HepG2 (cell line): ENCODE results near the gene RIPK3. TPM values are rescaled to one million over a fixed set of nuclear protein-coding genes. Genes with fewer than 3 reads are reported as not detected.
A peak's percentile ranks its signal among the peaks of the same experiment; 100 is the strongest.

Experiments
- DPF2 ChIP-seq: sonication (generic); formaldehyde crosslinking; IDR thresholded peaks from 2 replicates; pipeline ENCODE4 v1.4.0; 2020; ENCODE audit warnings: mild to moderate bottlenecking, low read depth, missing genetic modification reagents, borderline replicate concordance
- DZIP1 ChIP-seq: sonication (generic); formaldehyde crosslinking; IDR thresholded peaks from 2 replicates; pipeline ENCODE4 v1.5.0; 2020; ENCODE audit warnings: mild to moderate bottlenecking, missing genetic modification reagents
- MTA1 ChIP-seq: sonication (generic); formaldehyde crosslinking; IDR thresholded peaks from 2 replicates; pipeline ENCODE4 v1.4.0; 2020; ENCODE audit warnings: missing genetic modification reagents, mild to moderate bottlenecking, borderline replicate concordance
- NFYB ChIP-seq: sonication (generic); formaldehyde crosslinking; IDR thresholded peaks from 2 replicates; pipeline ENCODE4 v1.4.0; 2020; ENCODE audit warnings: missing genetic modification reagents
- NRL ChIP-seq: sonication (generic); formaldehyde crosslinking; IDR thresholded peaks from 2 replicates; pipeline ENCODE4 v1.5.0; 2020; ENCODE audit warnings: missing genetic modification reagents, mild to moderate bottlenecking, moderate library complexity, borderline replicate concordance
- ZFP41 ChIP-seq: sonication (generic); formaldehyde crosslinking; IDR thresholded peaks from 2 replicates; pipeline ENCODE4 v1.4.0; 2020; ENCODE audit warnings: mild to moderate bottlenecking, missing genetic modification reagents, borderline replicate concordance
- ZNF407 ChIP-seq: sonication (generic); formaldehyde crosslinking; IDR thresholded peaks from one replicate; pipeline ENCODE4 v1.5.1; 2020; ENCODE audit warnings: mild to moderate bottlenecking, missing genetic modification reagents; ENCODE audit errors: not compliant biosample characterization
- ZNF556 ChIP-seq: sonication (generic); formaldehyde crosslinking; IDR thresholded peaks from 2 replicates; pipeline ENCODE4 v1.4.0; 2020; ENCODE audit warnings: mild to moderate bottlenecking, missing genetic modification reagents, borderline replicate concordance
- ZNF724P ChIP-seq: sonication (generic); formaldehyde crosslinking; IDR thresholded peaks from 2 replicates; pipeline ENCODE4 v1.8.0; 2022; ENCODE audit warnings: missing genetic modification reagents, borderline replicate concordance
- polyA plus RNA-seq, 8 experiments: library from polyadenylated mRNA; depleted of rRNA in 3 of 8; stranded (reverse) in 7 of 8; unstranded in 1 of 8; fragments of >200 nt; fragmentation: Illumina TruSeq in 4 of 8; extraction: Trizol in 4 of 8; gene quantifications; 2 replicates each; pipeline versions ENCODE4 v1.2.1 to v1.2.3, GENCODE V29; 2011 to 2016; ENCODE audit warnings: low read depth in 4 of 8, missing spikeins in 1 of 8, mixed read lengths in 1 of 8; ENCODE audit not compliant: insufficient read depth in 1 of 8
- total RNA-seq, 5 experiments: library from RNA; depleted of rRNA; stranded (reverse); fragments of >200 nt; fragmentation: Illumina TruSeq; extraction: Trizol; gene quantifications; 2 replicates each; pipeline ENCODE4 v1.2.3, GENCODE V29; 2016; ENCODE audit warnings: low read depth in 1 of 5
- TF ChIP-seq, protein P1 (sequence below): sonication (generic); formaldehyde crosslinking; conservative IDR thresholded peaks from 2 replicates; pipeline ENCODE4 v1.4.0; 2020; ENCODE audit warnings: mild to moderate bottlenecking, missing genetic modification reagents, moderate library complexity
- TF ChIP-seq, protein P2 (sequence below): sonication (generic); formaldehyde crosslinking; IDR thresholded peaks from 2 replicates; pipeline ENCODE4 v1.5.1; 2020; ENCODE audit warnings: missing genetic modification reagents, mild to moderate bottlenecking, borderline replicate concordance

The RIPK3 gene
- total and polyA plus RNA-seq, 2 of the 13 experiments (the other 11 are each of a cell fraction or from before 2014, with no cell fraction given): not detected

- TF ChIP-seq ZNF556 (CRISPR knock-in tag) (0 out of 2 replicates have a peak, but pooled peaks have one; percentile 11), NFYB (CRISPR knock-in tag) (no peak), MTA1 (CRISPR knock-in tag) (0 out of 2 replicates have a peak, but pooled peaks have one; percentile 18), NRL (CRISPR knock-in tag) (peak; percentile 25; the same call in 1 of the 2 replicates), ZFP41 (CRISPR knock-in tag) (no peak; the same call in 1 of the 2 replicates), DPF2 (CRISPR knock-in tag) (no peak), DZIP1 (0 out of 2 replicates have a peak, but pooled peaks have one; percentile 54), ZNF407 (CRISPR knock-in tag) (peak; percentile 51), ZNF724P (CRISPR knock-in tag) (0 out of 2 replicates have a peak, but pooled peaks have one; percentile 60)
- TF ChIP-seq, protein P1, sequence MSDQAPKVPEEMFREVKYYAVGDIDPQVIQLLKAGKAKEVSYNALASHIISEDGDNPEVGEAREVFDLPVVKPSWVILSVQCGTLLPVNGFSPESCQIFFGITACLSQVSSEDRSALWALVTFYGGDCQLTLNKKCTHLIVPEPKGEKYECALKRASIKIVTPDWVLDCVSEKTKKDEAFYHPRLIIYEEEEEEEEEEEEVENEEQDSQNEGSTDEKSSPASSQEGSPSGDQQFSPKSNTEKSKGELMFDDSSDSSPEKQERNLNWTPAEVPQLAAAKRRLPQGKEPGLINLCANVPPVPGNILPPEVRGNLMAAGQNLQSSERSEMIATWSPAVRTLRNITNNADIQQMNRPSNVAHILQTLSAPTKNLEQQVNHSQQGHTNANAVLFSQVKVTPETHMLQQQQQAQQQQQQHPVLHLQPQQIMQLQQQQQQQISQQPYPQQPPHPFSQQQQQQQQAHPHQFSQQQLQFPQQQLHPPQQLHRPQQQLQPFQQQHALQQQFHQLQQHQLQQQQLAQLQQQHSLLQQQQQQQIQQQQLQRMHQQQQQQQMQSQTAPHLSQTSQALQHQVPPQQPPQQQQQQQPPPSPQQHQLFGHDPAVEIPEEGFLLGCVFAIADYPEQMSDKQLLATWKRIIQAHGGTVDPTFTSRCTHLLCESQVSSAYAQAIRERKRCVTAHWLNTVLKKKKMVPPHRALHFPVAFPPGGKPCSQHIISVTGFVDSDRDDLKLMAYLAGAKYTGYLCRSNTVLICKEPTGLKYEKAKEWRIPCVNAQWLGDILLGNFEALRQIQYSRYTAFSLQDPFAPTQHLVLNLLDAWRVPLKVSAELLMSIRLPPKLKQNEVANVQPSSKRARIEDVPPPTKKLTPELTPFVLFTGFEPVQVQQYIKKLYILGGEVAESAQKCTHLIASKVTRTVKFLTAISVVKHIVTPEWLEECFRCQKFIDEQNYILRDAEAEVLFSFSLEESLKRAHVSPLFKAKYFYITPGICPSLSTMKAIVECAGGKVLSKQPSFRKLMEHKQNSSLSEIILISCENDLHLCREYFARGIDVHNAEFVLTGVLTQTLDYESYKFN (CRISPR knock-in tag): 0 out of 2 replicates have a peak, but pooled peaks have one; percentile 30
- TF ChIP-seq, protein P2, sequence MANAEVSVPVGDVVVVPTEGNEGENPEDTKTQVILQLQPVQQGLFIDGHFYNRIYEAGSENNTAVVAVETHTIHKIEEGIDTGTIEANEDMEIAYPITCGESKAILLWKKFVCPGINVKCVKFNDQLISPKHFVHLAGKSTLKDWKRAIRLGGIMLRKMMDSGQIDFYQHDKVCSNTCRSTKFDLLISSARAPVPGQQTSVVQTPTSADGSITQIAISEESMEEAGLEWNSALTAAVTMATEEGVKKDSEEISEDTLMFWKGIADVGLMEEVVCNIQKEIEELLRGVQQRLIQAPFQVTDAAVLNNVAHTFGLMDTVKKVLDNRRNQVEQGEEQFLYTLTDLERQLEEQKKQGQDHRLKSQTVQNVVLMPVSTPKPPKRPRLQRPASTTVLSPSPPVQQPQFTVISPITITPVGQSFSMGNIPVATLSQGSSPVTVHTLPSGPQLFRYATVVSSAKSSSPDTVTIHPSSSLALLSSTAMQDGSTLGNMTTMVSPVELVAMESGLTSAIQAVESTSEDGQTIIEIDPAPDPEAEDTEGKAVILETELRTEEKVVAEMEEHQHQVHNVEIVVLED: no peak
Measured at GRCh38 chr14:24310265-24310645, 29.5 kb downstream of the RIPK3 start (continued).
